NCI-H446 treated with DMSO at 0.1 percent for 48 hours (cell line): ENCODE measurements around the gene SERPINB2.
A peak's percentile ranks its signal among the peaks of the same experiment; 100 is the strongest.
"Not testable (repeated sequence)": the region's sequence is repeated elsewhere in the genome, so short reads cannot be mapped to it uniquely, and the experiment has no call there.

ENCODE experiments used
- DNase-seq: peaks from one replicate; lab custom pipeline; 2025; lab: John Stamatoyannopoulos, UW

Gene SERPINB2

DNA sequence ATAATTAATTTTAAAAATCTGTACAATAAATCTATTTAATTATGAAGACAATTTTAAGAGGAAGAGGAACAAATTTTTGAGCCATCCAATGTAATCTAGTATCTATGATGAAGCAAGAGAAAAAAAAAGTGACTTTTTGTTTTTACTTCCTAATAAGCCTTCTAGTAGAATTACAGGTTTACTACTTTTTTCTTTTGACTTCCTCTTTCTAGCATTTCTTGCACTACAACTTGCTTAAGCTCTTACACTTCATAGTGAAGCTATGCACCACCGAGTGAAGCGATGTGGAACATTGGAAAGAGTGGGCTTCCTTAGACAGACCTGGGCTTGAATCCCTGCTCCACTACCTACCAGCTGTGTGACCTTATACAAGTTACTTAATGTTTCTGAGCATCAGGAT, 2.1 kb downstream of the SERPINB2 start:
- no peak for DNase-seq

DNA sequence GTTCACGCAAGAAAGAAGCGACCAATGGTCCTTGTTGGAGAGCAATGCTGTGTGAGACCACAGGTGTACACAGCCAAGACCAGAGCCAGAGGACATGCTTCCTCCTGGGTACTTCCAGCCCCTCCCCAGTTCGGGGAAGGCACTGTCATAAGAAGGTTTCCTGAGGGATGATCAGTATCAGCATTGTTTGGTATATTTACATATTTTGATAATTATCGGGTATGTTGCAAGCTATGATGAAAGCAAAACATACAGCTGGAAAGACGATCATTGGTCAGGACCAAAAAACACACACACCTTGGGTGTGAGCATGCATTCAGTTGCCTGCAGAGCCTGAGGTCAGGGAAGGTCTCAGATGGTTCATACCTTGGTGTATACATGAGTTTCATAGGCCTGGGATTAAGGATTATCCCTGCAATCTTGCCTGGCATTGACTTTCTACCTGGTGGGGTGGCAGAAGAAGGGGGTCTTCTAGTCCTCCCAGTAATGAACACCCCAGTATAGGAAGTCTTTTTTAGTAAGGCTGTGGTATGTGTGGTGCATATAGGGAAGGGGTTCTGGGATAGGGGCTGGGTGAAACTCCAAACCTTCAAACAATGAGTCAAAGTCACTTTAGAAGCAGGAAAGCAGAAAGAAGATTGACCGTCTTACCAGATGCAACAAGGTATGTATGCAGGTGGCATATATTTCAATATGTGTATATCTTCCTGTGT, 2.9 kb downstream of the SERPINB2 start:
- DNase-seq, result no peak

DNA sequence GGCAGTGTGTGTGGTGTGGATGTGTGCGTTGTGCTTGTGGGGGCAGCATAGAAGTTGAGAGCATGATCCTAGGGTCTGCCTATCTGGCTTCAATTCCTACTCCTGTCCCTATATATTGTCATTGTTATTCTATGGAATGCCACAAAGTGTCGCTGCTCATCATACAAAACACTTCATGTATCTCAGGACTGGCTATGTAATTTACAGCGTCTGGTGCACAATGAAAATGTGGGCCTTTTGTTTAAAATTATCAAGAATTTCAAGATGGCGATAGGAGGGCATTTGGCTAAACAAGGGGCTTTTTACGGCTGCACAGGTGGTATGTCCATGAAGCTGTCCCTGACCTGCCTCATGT, 3.4 kb downstream of the SERPINB2 start:
- DNase-seq, result peak; percentile 2

DNA sequence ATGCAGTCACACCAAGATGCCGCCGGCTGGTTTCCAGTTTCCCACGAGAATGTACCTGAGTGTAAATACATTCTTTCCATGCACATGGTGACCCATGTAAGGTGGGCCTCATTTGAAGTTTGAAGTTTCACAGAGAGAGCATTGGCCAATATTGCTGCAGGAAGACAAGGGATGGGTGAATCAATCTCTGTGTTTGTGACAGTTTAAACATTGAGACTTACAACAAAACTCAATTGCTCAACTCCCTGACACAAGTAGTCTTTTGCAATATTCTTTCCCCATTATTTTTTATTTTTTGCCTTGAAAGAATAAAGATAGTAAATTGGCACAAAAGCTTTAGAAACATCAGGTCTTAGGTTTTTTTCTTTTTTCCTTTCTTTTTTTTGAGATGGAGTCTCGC, 5.1 kb downstream of the SERPINB2 start:
- DNase-seq, result no peak

DNA sequence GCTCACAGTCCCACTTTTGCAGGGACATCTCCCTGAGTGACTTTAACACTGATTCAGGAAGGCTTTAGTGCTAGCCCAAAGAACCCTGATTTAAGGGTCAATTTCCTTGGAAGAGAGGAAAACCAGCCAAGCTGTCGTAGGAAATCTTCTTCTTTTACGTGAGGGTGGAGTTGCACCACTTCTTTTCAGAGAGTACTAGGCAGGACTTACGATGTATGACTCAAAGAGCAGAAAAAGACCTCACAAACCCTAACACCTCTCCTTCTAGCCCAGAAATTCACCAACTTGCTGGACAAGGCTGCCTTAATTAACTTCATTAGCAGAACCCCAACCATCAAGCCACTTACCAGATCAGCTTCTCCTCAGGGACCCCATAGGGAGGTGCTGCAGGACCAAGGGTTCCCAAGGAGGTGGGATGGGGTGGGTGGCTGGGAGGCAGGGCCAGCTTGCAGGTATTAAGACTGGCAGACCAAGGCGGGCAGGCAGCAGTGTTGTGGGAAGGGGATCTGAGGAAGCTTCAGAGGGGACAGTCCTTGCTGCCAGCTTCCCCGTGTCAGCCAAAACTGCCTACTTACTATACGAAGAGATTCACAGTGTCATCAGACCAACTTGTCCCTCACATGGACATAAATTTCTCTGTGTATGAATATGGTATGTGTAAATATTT, 6.7 kb downstream of the SERPINB2 start:
- DNase-seq, result no peak

DNA sequence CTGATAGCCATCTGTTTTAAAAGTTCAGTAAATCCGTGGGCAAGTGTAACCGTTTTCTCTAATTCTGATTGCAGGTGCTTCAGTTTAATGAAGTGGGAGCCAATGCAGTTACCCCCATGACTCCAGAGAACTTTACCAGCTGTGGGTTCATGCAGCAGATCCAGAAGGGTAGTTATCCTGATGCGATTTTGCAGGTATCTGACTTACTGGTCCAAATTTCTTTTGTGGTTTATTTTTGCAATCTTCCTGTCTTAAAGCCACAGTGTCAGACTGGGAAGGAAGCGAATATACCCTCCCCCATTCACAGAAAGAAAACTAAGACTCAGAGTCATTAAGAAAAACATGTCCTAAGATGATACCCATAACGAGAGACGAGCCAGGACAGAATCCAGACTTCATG, 7.7 kb downstream of the SERPINB2 start:
- no peak for DNase-seq

DNA sequence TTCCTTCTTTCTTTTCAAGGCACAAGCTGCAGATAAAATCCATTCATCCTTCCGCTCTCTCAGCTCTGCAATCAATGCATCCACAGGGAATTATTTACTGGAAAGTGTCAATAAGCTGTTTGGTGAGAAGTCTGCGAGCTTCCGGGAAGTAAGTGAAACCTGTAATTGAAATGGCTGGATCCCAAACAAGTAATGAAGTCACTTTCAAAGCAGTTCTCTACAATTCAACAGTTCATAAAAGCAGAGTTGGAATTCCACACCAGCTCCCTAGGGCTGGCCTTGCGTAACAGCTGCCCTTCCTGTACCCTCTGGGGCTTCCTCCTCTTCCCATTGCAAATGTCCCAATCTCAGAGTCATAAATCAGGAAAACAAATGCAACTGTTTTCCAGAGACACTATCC, 9.6 kb downstream of the SERPINB2 start:
- no peak for DNase-seq

DNA sequence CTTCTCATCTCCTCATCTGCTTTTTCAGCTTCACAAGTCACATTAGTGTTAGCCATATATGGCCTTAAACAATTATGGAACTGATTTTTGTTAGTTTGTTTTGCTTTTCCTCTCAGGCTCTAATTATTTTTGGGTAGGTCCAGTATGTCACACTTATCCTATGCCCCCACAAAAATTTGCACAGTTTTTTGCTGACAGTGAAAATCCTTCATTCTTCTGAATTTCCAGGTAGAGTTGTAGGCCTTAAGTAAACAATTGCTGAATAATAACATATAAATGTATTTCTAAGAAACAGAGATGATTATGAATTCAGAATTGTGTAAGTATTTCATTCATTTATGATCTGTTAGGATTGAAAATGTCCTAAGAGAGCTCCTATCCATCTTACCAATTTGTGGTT, 11.7 kb downstream of the SERPINB2 start:
- no peak for DNase-seq

DNA sequence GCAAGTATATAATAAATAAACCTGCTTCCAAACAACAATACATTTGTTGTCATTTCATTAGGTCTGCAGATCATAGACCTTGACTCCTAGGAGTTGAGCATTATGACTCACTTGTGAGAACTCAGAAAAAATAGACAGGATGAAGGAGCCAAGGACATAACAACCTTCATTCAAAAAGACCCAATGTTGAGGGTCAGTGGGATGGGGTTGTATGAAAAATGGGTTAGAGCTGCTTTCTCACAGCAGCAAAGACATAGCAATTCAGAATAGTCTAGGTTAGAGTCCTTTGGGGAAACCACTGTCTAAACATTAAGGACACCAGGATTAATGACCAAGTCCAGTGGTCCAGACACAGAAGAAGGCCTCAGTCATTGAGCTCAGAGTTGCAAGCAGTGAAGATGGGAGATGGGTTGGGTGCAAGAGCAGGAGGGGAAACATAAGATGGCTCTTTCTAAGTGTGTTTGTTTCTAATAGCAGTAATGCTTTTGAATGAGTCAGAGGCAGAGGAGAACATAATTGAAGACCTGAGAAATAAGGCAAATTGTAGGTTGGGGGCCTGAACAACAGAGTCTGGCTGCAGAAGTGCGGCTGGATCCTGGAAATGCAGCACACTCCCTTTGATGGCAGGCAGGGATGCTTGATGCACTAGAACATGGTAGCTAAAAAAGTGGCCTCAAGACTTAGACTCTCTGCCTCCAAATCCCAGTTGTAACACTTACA, 16.5 kb downstream of the SERPINB2 start:
- DNase-seq, result no peak

DNA sequence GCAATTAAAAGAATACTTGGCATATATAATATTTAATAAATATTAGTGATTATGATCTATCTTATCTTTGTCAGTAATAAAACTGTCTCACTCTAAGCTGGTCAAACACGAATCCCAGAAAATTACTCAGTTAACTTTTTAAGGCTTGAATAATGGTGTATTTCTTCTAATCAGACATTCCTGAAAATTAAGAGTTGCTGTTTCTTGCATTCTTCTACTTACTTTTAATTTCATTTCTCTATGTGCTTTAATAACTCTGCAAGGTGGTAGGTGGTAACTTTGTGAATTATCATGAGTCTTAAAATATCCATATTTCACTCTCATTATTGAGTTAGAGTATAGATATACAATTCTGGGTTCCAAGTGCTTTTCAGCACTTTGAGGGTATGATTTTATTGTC, 17.2 kb downstream of the SERPINB2 start:
- no peak for DNase-seq

DNA sequence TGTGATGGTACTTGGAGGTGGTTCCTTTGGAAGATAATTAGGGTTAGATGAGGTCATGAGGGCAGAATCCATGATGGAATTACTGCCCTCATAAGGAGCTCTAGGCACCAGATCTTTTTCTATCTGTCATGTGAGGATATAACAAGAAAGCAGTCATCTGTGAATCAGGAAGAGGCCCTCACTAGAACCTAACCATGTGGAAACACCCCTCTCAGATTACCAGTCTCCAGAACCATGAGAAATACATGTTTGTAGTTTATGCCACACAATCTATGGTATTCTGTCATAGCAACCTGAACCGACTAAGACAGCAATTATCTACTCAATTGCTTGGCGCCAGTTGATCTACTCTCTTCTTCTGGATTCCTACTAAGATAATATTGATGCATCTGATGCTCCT, 17.9 kb downstream of the SERPINB2 start:
- DNase-seq, result no peak

DNA sequence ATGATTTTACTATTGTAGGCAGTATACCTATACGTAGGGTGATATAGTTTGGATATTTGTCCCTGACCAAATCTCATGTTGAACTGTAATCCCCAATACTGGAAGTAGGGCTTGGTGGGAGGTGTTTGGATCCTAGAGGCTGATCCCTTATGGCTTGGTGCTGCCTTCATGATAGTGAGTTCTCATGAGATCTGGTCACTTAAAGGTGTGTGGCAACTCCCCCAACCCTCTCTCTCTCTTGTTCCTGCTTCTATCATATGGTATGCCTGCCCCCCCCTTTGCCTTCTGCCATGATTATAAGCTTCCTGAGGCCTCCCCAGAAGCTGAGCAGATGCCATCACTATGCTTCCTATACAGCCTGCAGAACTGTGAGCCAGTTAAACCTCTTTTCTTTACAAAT, 18.6 kb downstream of the SERPINB2 start:
- no peak for DNase-seq

DNA sequence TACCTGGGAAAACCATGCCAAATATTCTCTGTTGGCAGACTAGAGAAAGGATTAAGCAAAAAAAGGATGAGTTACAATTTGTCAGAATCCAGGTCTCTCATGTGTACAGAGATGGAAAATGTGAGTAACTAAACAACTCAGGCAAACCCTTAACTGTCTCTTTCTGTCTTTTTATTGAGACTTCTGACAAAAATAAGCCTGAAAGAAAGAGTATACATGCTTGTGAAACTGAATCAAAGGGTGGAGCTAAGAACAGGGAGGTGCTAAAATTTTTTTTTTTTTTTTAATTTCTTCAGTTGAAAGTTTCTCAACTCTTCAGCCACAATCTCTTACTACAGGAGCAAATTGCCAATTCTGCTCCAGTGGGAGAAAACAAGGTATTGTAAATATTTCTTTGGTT, 20.2 kb downstream of the SERPINB2 start, which contains the start of gene SERPINB10:
SERPINB10 (plus strand) TSS at position 295 of the 400 bp plus-strand sequence. CDS start 7,553 bp downstream, outside the sequence.
- no peak for DNase-seq

DNA sequence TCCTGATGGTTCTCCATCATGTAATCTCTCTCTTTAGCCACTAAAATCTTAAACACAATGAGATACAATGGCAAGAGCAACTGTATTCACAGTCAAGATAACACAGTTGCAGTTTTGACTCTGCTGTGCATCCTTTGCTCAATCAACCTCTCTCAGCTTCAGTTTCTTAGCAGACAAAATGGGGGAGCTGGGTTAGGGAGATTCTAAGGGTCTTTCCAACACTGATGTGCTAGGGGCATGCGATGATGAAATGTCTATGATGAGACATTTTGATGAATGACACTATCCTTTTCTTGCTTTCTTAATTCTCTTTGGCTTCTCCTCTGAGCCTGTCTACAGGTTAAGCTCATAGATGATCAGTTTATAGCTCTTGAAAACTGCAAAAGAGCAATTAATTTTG, 21.4 kb downstream of the SERPINB2 start:
- DNase-seq, result no peak

DNA sequence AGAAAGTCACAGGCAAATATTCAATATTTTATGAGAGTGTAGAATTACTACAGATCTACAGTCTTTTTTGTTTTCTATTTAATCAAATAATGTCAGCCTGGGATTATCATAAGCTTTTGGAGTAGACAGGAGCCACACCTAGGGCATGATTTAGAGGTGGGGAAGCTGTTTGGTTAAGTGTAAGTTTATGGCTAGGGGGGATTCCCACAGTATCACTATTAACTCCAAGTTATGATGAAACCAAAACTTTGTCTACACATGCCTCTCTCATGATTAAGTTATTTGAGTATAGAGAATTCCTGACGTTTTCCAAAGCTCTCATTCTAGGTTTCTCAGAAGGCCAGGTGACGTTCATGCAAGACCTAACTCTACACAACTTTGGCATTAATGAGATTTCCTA, 22.4 kb downstream of the SERPINB2 start:
- DNase-seq, result no peak

DNA sequence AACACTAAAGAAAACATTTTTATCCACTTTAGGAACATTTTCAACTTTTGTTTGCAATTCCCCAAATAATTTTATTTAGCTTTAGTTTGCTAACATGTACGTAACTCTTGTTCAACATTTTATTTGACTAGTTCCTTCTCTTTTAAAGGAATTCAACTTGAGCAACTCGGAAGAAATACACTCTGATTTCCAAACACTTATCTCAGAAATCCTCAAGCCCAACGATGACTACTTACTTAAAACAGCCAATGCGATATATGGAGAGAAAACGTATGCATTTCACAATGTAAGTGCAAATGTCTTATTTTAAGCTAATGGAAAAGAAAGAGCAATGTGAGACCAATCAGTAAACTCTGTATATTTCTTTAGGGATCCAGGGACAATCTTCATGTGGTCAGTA, 30.3 kb downstream of the SERPINB2 start:
- no peak for DNase-seq

DNA sequence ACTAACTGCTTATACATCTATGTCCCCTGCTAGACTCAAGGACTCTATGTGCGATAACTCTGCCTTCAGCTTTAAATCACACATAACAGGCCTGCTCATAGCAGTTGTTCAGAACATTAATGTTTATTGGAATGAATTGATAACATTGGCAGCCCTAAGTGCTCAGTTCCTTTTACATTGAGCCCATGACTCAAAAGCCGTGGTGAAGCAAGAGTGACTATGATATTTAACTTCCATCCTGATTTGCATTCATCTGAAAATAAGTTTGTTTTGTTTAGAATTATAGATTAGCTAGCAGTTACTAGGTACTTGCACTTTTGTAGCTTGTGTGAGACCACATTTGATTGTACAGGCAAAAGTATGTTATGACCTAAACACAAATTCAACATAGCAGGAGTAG, 34.5 kb downstream of the SERPINB2 start:
- no peak for DNase-seq

DNA sequence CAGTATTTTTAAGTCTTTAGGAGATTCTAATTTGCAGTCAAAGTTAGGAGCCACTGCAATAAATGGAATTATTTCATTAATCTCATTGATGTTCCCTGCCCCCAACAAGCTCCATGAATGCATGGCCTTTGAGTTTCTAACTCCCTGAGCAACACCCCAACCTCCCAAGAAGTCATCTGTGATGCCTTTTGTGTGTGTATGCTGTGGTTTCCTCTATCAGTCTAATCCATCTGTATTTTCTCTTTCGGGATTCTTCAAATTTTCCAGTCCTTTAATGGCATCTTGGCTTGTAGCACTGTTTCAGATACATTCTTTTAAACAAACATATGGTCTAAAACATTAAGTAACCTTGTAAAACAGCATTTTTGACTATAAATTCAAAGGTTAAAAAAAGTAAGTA, 37.0 kb downstream of the SERPINB2 start:
- no peak for DNase-seq

DNA sequence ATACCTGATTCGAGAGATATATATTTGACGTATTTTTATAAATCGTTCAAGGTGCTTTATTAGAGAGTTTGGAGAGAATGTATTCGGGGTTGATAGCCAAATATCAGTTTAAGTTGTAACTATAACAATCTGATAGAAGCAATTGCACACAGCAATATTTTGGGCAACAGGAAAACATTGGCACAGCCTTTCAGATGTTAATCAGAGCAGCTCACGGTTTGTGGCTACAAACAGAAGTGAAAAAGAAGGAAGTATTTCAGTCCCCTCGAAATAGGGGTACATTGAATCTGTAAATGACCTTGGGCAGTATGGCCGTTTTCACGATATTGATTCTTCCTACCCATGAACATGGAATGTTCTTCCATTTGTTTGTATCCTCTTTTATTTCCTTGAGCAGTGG, 40.8 kb downstream of the SERPINB2 start:
- no peak for DNase-seq

DNA sequence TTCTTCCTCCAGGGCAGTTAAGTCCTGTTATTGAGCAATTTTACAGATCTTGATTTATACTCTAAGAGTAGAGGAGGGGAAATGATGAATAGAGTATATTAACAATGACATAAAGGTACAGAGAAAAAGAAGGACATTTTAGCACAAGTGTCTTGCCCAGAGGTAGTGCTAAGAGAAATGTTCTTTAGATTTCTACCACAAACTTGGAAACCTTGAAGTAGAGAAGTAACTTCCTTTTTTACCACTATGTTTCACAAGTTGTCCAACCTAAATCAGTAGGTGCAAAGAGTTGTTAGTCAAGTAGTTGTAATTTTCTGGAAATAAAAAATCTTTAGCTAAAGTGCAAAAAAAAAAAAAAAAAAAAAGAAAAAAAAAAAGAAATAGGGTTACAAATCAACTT, 41.9 kb downstream of the SERPINB2 start:
- DNase-seq, result not testable (repeated sequence)

DNA sequence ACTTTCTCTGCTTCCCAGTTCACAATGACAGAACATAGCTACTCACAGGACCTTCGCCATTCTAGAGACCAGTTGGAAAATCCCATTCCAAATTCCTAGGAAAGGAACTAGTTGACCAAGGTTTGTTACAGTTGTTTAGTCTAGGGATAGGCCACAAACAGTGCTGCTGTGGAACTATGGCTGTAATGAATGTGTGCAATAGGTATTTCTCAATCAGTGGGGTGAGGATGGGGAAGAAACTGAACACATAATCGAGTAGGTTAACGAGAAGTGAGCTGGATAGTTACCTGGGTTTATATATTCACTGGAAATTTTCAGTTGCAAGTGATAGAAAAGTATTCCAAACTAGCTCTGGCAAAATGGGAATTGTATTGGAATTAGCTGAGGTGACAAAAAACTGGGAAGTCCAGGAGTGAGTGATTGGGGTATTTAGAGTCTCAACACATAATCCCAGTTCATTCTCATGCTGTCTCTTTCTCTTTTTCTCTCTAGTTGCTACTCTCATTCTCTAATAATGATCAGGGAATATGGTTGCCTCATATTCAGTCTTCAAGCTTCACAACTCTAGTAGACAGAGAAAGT, 43.4 kb downstream of the SERPINB2 start:
- DNase-seq, result no peak

DNA sequence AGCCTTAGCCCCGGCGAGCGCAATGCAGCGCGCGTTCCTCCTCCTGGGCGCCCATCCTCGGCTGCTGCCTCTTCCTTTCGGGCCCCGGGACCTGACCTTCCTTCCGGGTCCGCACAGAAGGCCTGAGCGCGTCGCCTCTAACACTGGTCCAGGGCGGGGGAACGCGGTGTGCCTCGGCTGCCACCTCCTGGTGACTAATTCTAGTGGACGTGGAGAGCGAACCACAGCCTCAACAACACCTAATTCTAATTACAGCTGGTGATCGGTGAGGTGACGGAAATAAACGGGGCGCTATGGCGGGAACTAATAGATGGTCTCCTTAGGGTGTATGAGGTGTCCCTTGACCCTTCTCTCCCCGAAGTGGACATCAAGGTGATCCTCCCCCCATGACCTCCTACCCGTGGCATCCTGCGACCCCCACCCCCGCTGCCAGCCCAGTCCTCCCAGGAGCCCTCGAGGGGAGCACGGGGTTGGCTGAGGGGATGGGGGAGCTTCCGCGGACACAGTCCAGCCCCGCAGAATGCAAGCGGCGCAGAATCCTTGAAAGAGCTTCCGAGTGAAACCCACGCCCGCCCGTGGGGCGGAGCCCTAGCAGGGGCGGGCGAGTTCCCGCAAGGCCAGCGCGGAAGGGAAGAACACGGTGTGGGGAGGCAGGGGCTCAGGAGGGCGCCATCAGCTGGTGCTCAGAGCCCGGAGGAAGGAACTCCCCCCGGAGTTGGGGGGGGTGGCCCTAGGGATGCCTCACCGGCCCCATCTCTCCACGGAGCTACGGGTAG, 48.8 kb downstream of the SERPINB2 start:
- DNase-seq, result no peak
